OCI-LY7 (cell line): ENCODE results near the gene CASZ1. TPM values are rescaled to one million over a fixed set of nuclear protein-coding genes. Genes with fewer than 3 reads are reported as not detected.

Experiments
- BruUV-seq: library from RNA; stranded (reverse); fragments of 400-500 nt; replicated peaks from 2 replicates; lab custom pipeline; 2021; lab: Mats Ljungman, UMichigan
- CTCF ChIA-PET: fragments of 300-600 bp; sonication (Branson Sonifier 250); formaldehyde crosslinking; loops from one replicate; lab custom pipeline; 2022; ENCODE audit warnings: antibody characterized with exemption; ENCODE audit not compliant: unreplicated experiment; lab: Charles Lee
- POLR2A ChIA-PET: fragments of 300-600 bp; sonication (Branson Sonifier 250); formaldehyde crosslinking; loops from one replicate; lab custom pipeline; 2022; ENCODE audit warnings: antibody characterized with exemption; lab: Charles Lee
- DNase-seq: peaks from one replicate; pipeline ENCODE4 v3.0.0-alpha.2; 2015; ENCODE audit warnings: low spot score
- H2AFZ ChIP-seq: fragments of 200-600 bp; sonication (generic), shearing (Covaris generic); 2 replicates; pipeline ENCODE4 v1.6.1; 2014; ENCODE audit warnings: mild to moderate bottlenecking, antibody characterized with exemption, low read length, moderate library complexity
- H3K27ac ChIP-seq: fragments of 200-600 bp; sonication (generic); 2 replicates; pipeline ENCODE4 v1.5.1; 2014; ENCODE audit warnings: mixed run types, low read depth, mild to moderate bottlenecking, moderate library complexity, low read length, inconsistent platforms; ENCODE audit not compliant: poor library complexity, severe bottlenecking
- H3K36me3 ChIP-seq: fragments of 200-600 bp; sonication (generic); 2 replicates; pipeline ENCODE4 v1.6.1; 2014; ENCODE audit warnings: mild to moderate bottlenecking, antibody characterized with exemption, low read length, moderate library complexity, mixed read lengths; ENCODE audit not compliant: insufficient read depth
- H3K4me1 ChIP-seq: fragments of 200-600 bp; sonication (generic); 2 replicates; pipeline ENCODE4 v1.5.1; 2014; ENCODE audit warnings: mild to moderate bottlenecking, low read length; ENCODE audit not compliant: insufficient read depth, poor library complexity, severe bottlenecking
- H3K4me2 ChIP-seq: fragments of 200-600 bp; sonication (generic); 2 replicates; pipeline ENCODE4 v1.6.1; 2014; ENCODE audit warnings: mild to moderate bottlenecking, low read length
- H3K4me3 ChIP-seq: fragments of 200-600 bp; sonication (generic); 2 replicates; pipeline ENCODE4 v1.5.1; 2014; ENCODE audit warnings: mild to moderate bottlenecking, low read depth, low read length; ENCODE audit not compliant: poor library complexity, severe bottlenecking
- H3K79me2 ChIP-seq: fragments of 200-600 bp; sonication (generic); 2 replicates; pipeline ENCODE4 v1.6.1; 2016; ENCODE audit warnings: low read depth, mild to moderate bottlenecking, low read length, moderate library complexity, mixed read lengths; ENCODE audit not compliant: insufficient read depth
- H3K9me2 ChIP-seq: fragments of 200-600 bp; sonication (generic); 2 replicates; pipeline ENCODE4 v1.6.1; 2016; ENCODE audit warnings: mild to moderate bottlenecking, low read length, mixed read lengths; ENCODE audit not compliant: insufficient read depth
- H3K9me3 ChIP-seq: fragments of 200-600 bp; sonication (generic); 2 replicates; pipeline ENCODE4 v1.6.1; 2014; ENCODE audit warnings: mild to moderate bottlenecking, mixed run types, low read length, mixed read lengths
- H4K20me1 ChIP-seq: fragments of 200-600 bp; sonication (generic); 2 replicates; pipeline ENCODE4 v1.6.1; 2014; ENCODE audit warnings: mild to moderate bottlenecking, antibody characterized with exemption, low read length, moderate library complexity, mixed read lengths; ENCODE audit not compliant: insufficient read depth
- EZH2phosphoT487 ChIP-seq: fragments of 200-600 bp; sonication (generic); IDR thresholded peaks from 2 replicates; pipeline ENCODE4 v1.6.1; 2018; ENCODE audit warnings: low read depth, borderline replicate concordance, mild to moderate bottlenecking, mixed run types, antibody characterized with exemption, low read length, moderate library complexity, mixed read lengths
- intact Hi-C: fragments of 100-400 bp; cut with micrococcal nuclease; formaldehyde crosslinking; loops from one replicate; pipeline ENCODE4 v1.10.0; 2022; ENCODE audit not compliant: unreplicated experiment
- total RNA-seq, 2 experiments: library from RNA; depleted of rRNA in 1 of 2; stranded (reverse); fragments of >200 nt in 1 of 2; shearing (Covaris generic) in 1 of 2; gene quantifications; 2 replicates each; pipeline ENCODE4 v1.2.3, GENCODE V29; 2014 to 2022
- TF ChIP-seq, protein P1 (sequence below): fragments of 200-600 bp; sonication (generic); conservative IDR thresholded peaks from 2 replicates; pipeline ENCODE4 v1.5.1; 2014; ENCODE audit warnings: mild to moderate bottlenecking, antibody characterized with exemption, low read length, moderate library complexity, mixed read lengths

Gene CASZ1
- total RNA-seq, 2 experiments from 2014 or later, result 3.3 to 3.9 TPM

DNA sequence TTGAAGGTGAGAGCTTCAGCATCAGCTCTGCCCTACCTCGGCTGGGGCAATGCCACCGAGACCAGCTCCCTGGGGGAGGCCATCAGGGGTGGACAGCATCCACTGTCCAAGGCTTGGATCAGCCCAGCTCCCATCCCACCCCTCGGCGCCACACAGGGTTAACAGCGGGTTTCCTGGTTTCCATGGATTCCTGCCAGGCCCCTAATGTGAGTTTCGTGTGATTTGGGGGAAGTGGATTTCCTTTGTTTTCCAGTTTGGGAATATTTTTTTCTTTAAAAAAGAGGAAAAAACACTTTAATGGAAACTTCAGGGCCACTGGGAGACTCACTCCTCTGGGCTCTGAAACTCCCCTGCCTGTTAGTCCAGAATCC lies 34.3 kb downstream of the CASZ1 start:
- H3K4me2 ChIP-seq, result no peak overlapping the region
- H3K4me3 ChIP-seq, result no peak overlapping the region
- POLR2A ChIA-PET, result interaction anchor here (0.7 kb wide), 1 partner anchor 434 kb away, joined by 3 read pairs; no protein-coding TSS in a partner anchor
- no peaks in the 10 kb centered on the region for H3K9me2 ChIP-seq
- DNase-seq, result no peak
- no peaks in the 10 kb centered on the region for H3K9me3 ChIP-seq
- no peaks in the 10 kb centered on the region for H3K36me3 ChIP-seq
- H3K27ac ChIP-seq, result no peak overlapping the region
- H4K20me1 ChIP-seq, result no peaks in the 10 kb centered on the region
- no peak overlapping the region for H2AFZ ChIP-seq
- H3K4me1 ChIP-seq, result peaks cover 6% of the 10 kb centered on the region
- BruUV-seq, result no TSS peak
- CTCF ChIA-PET, result no interaction called here
- intact Hi-C loops, result no loop called here
- no peaks in the 10 kb centered on the region for H3K79me2 ChIP-seq
- TF ChIP-seq, protein P1, sequence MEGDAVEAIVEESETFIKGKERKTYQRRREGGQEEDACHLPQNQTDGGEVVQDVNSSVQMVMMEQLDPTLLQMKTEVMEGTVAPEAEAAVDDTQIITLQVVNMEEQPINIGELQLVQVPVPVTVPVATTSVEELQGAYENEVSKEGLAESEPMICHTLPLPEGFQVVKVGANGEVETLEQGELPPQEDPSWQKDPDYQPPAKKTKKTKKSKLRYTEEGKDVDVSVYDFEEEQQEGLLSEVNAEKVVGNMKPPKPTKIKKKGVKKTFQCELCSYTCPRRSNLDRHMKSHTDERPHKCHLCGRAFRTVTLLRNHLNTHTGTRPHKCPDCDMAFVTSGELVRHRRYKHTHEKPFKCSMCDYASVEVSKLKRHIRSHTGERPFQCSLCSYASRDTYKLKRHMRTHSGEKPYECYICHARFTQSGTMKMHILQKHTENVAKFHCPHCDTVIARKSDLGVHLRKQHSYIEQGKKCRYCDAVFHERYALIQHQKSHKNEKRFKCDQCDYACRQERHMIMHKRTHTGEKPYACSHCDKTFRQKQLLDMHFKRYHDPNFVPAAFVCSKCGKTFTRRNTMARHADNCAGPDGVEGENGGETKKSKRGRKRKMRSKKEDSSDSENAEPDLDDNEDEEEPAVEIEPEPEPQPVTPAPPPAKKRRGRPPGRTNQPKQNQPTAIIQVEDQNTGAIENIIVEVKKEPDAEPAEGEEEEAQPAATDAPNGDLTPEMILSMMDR, result no peak
- TF ChIP-seq EZH2phosphoT487, result no peak

DNA sequence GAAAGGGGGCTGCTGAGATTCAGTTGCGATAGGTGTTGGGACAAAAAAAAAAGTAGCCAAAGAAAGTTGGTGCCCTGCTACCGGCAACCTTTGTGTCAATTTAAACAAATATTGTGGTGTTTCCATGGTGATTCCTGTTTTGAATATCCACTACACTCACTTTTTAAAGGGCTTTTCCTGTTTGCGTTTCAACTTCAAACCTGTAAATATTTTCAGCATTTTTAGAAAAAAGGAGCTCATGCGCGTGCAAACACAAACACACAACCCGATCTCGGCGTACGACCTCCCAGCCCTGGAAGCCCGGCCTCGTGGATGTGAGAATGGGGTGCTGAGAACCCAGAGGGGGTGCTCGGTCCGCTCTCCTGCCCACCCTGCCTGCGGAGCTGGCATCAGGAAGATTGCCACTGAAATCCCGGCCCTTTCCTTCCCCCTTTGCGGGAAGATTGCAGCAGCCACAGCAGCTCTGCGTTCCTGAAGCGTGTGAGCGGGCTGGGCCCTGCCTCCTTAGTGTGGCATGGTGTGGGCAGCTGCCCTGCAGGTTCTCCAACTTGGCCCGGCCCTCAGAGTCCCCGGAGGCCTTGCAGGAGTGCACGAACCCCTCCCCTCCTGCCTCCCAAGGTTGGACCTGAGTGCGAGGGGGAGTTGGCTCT lies 34.8 kb downstream of the CASZ1 start:
- ChIA-PET CTCF (no interaction called here), POLR2A (interaction anchor here (0.7 kb wide), 1 partner anchor 434 kb away, joined by 3 read pairs; no protein-coding TSS in a partner anchor)
- Histone ChIP-seq H3K4me1 (peaks cover 6% of the 10 kb centered on the region), H4K20me1 (no peaks in the 10 kb centered on the region), H3K36me3 (no peaks in the 10 kb centered on the region), H3K79me2 (no peaks in the 10 kb centered on the region), H3K9me2 (no peaks in the 10 kb centered on the region), H3K4me3 (no peak overlapping the region), H2AFZ (no peak overlapping the region), H3K9me3 (no peaks in the 10 kb centered on the region), H3K27ac (no peak overlapping the region), H3K4me2 (peak overlapping the region; percentile 28; the same call in 1 of the 2 replicates)
- DNase-seq, result peak; percentile 5
- no TSS peak for BruUV-seq
- no peak for TF ChIP-seq EZH2phosphoT487
- TF ChIP-seq, protein P1, result no peak
- intact Hi-C loops, result no loop called here
